KMS-11 (cell line): ENCODE measurements around the gene HIRIP3.

ENCODE experiments used
- H2AFZ ChIP-seq: fragments of 200-600 bp; sonication (generic); 2 replicates; pipeline ENCODE4 v1.6.1; 2016; ENCODE audit warnings: antibody characterized with exemption, mixed run types, low read depth
- H3K27ac ChIP-seq: fragments of 200-600 bp; sonication (generic); 2 replicates; pipeline ENCODE4 v1.6.1; 2016; ENCODE audit warnings: mild to moderate bottlenecking, mixed run types
- H3K27me3 ChIP-seq: fragments of 200-600 bp; sonication (generic); 2 replicates; pipeline ENCODE4 v1.6.1; 2017; ENCODE audit warnings: mild to moderate bottlenecking, low read depth, mixed run types, moderate library complexity; ENCODE audit not compliant: insufficient read depth
- H3K36me3 ChIP-seq: fragments of 200-600 bp; sonication (generic); 2 replicates; pipeline ENCODE4 v1.6.1; 2017; ENCODE audit warnings: mild to moderate bottlenecking, mixed run types; ENCODE audit not compliant: insufficient read depth
- H3K4me1 ChIP-seq: fragments of 200-600 bp; sonication (generic); 2 replicates; pipeline ENCODE4 v1.6.1; 2016; ENCODE audit warnings: mild to moderate bottlenecking, low read depth, mixed run types; ENCODE audit not compliant: poor library complexity, severe bottlenecking
- H3K4me2 ChIP-seq: fragments of 200-600 bp; sonication (generic); 2 replicates; pipeline ENCODE4 v1.7.0; 2016; ENCODE audit warnings: mild to moderate bottlenecking, mixed run types
- H3K4me3 ChIP-seq: fragments of 200-600 bp; sonication (generic); IDR thresholded peaks from 2 replicates; pipeline ENCODE4 v1.6.1; 2017; ENCODE audit warnings: low read depth, low read length, mixed read lengths; ENCODE audit not compliant: insufficient read depth
- H3K79me2 ChIP-seq: fragments of 200-600 bp; sonication (generic); 2 replicates; pipeline ENCODE4 v1.6.1; 2016; ENCODE audit warnings: low read depth, mixed run types; ENCODE audit not compliant: insufficient read depth
- H3K9ac ChIP-seq: fragments of 200-600 bp; sonication (generic); 2 replicates; pipeline ENCODE4 v1.6.1; 2016; ENCODE audit warnings: mild to moderate bottlenecking, mixed run types
- H4K20me1 ChIP-seq: fragments of 200-600 bp; sonication (generic); 2 replicates; pipeline ENCODE4 v1.6.1; 2016; ENCODE audit warnings: mild to moderate bottlenecking, mixed run types; ENCODE audit not compliant: insufficient read depth
- TF ChIP-seq, protein P1 (sequence below): fragments of 200-600 bp; sonication (generic); conservative IDR thresholded peaks from 2 replicates; pipeline ENCODE4 v1.6.1; 2017; ENCODE audit warnings: low read depth, mild to moderate bottlenecking, antibody characterized with exemption, low read length, moderate library complexity, mixed read lengths

The HIRIP3 gene

DNA sequence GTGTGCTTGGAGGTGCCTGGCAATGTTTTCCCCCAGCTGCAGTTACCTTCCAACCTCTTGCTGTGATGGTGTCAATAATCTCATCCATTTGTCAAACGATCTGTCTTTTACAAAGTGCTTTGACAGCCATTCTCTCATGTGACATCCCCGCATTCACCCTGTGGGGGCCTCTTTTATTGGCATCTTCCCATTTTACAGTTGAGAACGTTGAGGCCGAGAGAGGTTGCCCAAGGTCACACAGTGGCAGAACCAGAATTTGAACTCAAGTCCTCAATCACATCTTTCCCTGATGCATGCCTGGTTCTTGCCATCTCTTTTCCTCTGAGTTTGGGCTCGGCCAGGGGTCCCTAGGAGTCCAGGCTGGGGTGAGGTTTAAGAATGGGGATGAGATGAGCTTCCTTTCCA is 20.3 kb downstream of the HIRIP3 start:
- H3K4me3 ChIP-seq = no peak overlapping the region
- H2AFZ ChIP-seq = no peak overlapping the region
- peaks cover 25% of the 10 kb centered on the region for H3K79me2 ChIP-seq
- TF ChIP-seq, protein P1, sequence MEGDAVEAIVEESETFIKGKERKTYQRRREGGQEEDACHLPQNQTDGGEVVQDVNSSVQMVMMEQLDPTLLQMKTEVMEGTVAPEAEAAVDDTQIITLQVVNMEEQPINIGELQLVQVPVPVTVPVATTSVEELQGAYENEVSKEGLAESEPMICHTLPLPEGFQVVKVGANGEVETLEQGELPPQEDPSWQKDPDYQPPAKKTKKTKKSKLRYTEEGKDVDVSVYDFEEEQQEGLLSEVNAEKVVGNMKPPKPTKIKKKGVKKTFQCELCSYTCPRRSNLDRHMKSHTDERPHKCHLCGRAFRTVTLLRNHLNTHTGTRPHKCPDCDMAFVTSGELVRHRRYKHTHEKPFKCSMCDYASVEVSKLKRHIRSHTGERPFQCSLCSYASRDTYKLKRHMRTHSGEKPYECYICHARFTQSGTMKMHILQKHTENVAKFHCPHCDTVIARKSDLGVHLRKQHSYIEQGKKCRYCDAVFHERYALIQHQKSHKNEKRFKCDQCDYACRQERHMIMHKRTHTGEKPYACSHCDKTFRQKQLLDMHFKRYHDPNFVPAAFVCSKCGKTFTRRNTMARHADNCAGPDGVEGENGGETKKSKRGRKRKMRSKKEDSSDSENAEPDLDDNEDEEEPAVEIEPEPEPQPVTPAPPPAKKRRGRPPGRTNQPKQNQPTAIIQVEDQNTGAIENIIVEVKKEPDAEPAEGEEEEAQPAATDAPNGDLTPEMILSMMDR = no peak
- no peak overlapping the region; the same call in 1 of the 2 replicates for H3K9ac ChIP-seq
- no peaks in the 10 kb centered on the region; the same call in 1 of the 2 replicates for H3K36me3 ChIP-seq
- peaks cover 22% of the 10 kb centered on the region for H3K4me1 ChIP-seq
- peak overlapping the region; percentile 100 for H3K4me2 ChIP-seq
- H4K20me1 ChIP-seq = no peaks in the 10 kb centered on the region
- no peaks in the 10 kb centered on the region for H3K27me3 ChIP-seq
- H3K27ac ChIP-seq = no peak overlapping the region

DNA sequence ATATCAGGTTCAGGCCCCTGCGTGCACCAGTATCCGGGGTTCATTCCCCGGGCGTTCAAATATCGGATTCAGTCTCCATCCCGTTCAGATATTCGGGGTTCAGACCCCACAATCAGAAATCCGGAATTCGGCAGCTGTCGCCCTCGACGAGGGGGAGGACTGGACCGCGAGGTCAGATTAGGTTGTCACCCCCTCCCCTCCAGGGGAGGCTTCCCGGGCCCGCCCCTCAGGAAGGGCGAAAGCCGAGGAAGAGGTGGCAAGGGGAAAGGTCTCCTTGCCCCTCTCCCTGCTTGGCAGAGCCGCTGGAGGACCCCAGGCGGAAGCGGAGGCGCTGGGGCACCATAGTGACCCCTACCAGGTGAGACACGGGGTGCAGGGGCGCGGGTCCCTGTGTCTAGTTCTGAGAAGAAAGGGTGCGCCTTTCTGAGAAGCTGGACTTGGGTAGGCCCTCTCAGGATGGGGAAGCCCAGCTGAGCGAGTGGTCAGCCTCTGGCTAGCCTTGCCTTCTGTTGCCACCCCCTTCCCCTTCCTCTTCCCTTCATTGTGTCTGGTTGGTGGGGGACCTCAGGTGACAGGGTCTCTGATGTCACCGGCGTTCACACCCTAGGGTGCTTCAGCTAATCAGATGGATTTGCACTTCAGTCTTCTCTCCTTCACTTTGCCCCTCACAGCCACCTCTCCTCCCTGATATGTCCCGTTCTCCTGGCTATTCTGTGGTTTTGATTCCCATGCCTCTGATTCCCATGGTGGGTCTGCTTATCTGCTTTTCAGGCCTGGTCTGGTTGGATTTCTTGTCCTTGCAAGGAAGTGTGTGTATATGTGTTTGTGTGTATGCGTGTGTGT is 20.9 kb downstream of the HIRIP3 start:
- Histone ChIP-seq H3K4me3 (no peak overlapping the region), H4K20me1 (no peaks in the 10 kb centered on the region), H3K4me2 (peak overlapping the region; percentile 100), H3K9ac (peak overlapping the region; percentile 59), H2AFZ (peak overlapping the region; percentile 69), H3K4me1 (peaks cover 22% of the 10 kb centered on the region), H3K27me3 (no peaks in the 10 kb centered on the region), H3K79me2 (peaks cover 25% of the 10 kb centered on the region), H3K27ac (peak overlapping the region; percentile 0; the same call in 1 of the 2 replicates), H3K36me3 (no peaks in the 10 kb centered on the region; the same call in 1 of the 2 replicates)
- TF ChIP-seq, protein P1 = no peak

DNA sequence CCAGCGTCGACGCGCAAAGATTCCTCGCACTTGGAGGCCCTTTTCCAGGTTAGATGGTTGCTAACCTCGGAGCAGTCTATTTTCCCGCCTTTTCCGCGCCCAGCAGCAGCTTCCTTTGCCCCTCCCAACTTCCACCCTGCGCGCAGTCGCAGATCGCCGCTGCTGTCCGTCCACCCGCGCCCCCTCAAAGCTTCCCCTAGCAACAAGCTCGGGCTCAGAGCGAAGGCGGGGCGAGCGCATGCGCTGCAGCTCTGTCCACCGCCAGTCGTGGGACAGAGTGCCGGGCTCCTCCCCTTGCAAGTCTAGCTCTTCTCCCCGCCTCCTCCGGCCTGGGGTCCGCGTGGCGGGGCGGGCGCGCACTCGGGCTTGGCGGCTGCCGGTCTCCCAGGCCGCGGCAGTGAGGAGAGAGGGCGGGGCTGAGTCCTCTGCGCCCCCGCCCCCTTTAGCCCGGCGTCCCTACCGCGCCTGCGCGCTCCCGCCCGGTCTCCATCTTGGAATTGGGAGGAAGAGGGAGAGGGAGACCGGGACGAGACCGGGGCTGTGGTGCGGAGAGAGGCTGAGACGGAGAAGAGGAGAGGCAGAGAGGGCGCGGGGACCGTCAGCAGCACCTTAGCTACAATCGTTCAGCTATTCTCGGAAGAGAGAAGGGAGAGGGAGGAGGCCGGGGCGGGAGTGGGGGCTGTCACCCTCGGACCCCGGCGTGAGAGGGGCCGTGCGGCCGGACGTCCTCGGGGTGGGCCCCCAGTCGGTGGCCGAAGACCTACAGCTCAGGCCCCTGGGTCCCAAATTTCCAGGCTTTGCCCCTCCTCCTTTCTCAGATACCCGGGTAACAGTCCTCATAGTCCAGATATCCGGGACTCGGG is 21.8 kb downstream of the HIRIP3 start, which contains the start of gene TAOK2:
TAOK2 (plus strand) TSS at position 485 of the 863 bp plus-strand sequence. CDS start 3,905 bp downstream, outside the sequence.
- Histone ChIP-seq H3K4me1 (peaks cover 22% of the 10 kb centered on the region), H4K20me1 (no peaks in the 10 kb centered on the region), H2AFZ (peak within 1 kb of the TSS; percentile 69), H3K4me2 (peak within 1 kb of the TSS; percentile 100), H3K4me3 (no peak within 1 kb of the TSS), H3K27ac (peak within 1 kb of the TSS; percentile 0; the same call in 1 of the 2 replicates), H3K36me3 (no peaks in the 10 kb centered on the region; the same call in 1 of the 2 replicates), H3K79me2 (peaks cover 25% of the 10 kb centered on the region), H3K9ac (peak within 1 kb of the TSS; percentile 59), H3K27me3 (no peaks in the 10 kb centered on the region)
- TF ChIP-seq, protein P1 = no peak

DNA sequence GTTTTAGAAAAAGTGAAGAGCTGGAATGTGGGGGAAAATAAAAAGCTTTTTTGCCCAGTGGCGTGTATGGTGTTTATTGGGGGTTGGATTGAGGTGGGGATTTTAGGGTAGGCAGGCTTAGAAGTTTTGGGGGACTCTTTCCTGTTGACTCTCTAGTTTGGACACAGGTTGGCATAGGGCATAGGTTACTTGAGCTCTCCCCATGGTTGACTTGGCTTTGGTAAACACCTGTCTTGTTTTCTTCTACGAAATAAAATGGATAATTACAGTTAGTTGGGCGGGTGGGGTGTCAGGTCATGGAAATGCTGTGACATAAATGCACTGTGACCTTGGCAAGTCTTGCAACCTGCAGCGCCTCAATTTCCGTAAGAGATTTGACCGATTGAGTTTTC is 22.4 kb downstream of the HIRIP3 start:
- no peak overlapping the region for H3K9ac ChIP-seq
- TF ChIP-seq, protein P1 = no peak
- peak overlapping the region; percentile 69 for H2AFZ ChIP-seq
- H3K4me2 ChIP-seq = peak overlapping the region; percentile 14; the same call in 1 of the 2 replicates
- no peaks in the 10 kb centered on the region for H4K20me1 ChIP-seq
- H3K4me3 ChIP-seq = no peak overlapping the region
- H3K4me1 ChIP-seq = peaks cover 22% of the 10 kb centered on the region
- H3K79me2 ChIP-seq = peaks cover 25% of the 10 kb centered on the region
- H3K27me3 ChIP-seq = no peaks in the 10 kb centered on the region
- H3K27ac ChIP-seq = no peak overlapping the region
- H3K36me3 ChIP-seq = no peaks in the 10 kb centered on the region
